Renal pelvis (tissue), 4 donors: ENCODE measurements around the gene TMC8. TPM values are rescaled to one million over a fixed set of nuclear protein-coding genes. Genes with fewer than 3 reads are reported as not detected.
"Not testable (repeated sequence)": the region's sequence is repeated elsewhere in the genome, so short reads cannot be mapped to it uniquely, and the experiment has no call there.

Experiments
- DNase-seq: peaks from one replicate; pipeline ENCODE4 v3.0.0-alpha.2; 2013
- polyA plus RNA-seq, 3 donors: library from polyadenylated mRNA; unstranded; fragments of 120-200 nt; gene quantifications; one replicate each; pipeline ENCODE4 v1.2.1, GENCODE V29; 2013; ENCODE audit not compliant: insufficient read length in 3 of 3

The TMC8 gene
- polyA plus RNA-seq, 3 donors = 2.1 to 2.5 (median 2.4) TPM

GRCh38 chr17:78110363-78111015 is 20.1 kb upstream of the TMC8 start:
- DNase-seq = no peak

GRCh38 chr17:78111016-78111726 is 19.4 kb upstream of the TMC8 start:
- no peak for DNase-seq

- DNase-seq = no peak
These were observed 18.6 kb upstream of the TMC8 start for GRCh38 chr17:78111727-78112517.

GRCh38 chr17:78112518-78113471 is 17.8 kb upstream of the TMC8 start:
- no peak for DNase-seq

GRCh38 chr17:78113804-78114785 is 16.5 kb upstream of the TMC8 start:
- DNase-seq = no peak

- no peak for DNase-seq
These were observed 15.5 kb upstream of the TMC8 start for GRCh38 chr17:78114831-78115723.

- not testable (repeated sequence) for DNase-seq
These were observed 14.8 kb upstream of the TMC8 start for GRCh38 chr17:78115803-78116202.

- DNase-seq = no peak
These were observed 14.2 kb upstream of the TMC8 start for GRCh38 chr17:78116411-78116810.

- DNase-seq = no peak
These were observed 13.3 kb upstream of the TMC8 start for GRCh38 chr17:78117027-78117981.

- DNase-seq = no peak
These were observed 11.8 kb upstream of the TMC8 start for GRCh38 chr17:78118801-78119241.

GRCh38 chr17:78120537-78120936 is 10.0 kb upstream of the TMC8 start:
- DNase-seq = no peak

GRCh38 chr17:78120971-78121800 is 9.4 kb upstream of the TMC8 start:
- no peak for DNase-seq

- no peak for DNase-seq
These were observed 8.8 kb upstream of the TMC8 start for GRCh38 chr17:78121801-78122215.

- DNase-seq = no peak
These were observed 8.2 kb upstream of the TMC8 start for GRCh38 chr17:78122216-78122930.

GRCh38 chr17:78122931-78123249 is 7.7 kb upstream of the TMC8 start:
- DNase-seq = no peak

- no peak for DNase-seq
These were observed 7.2 kb upstream of the TMC8 start for GRCh38 chr17:78123258-78123929.
